ENCODE data around the gene PTBP2.

- TF ChIP-seq CTCF (conservative IDR thresholded peaks at IDR 0.05; ENCODE audit: low read length) (no peak), EZH2phosphoT487 (IDR thresholded peaks at IDR 0.05; ENCODE audit: borderline replicate concordance, low read depth, low read length) (no peak)
Observed at GRCh38 chr1:96710708-96711477, 10.7 kb upstream of the PTBP2 start.
